OCI-LY1 (cell line): ENCODE data around the gene CYP4F11.
"Not testable (repeated sequence)": the region's sequence is repeated elsewhere in the genome, so short reads cannot be mapped to it uniquely, and the experiment has no call there.

Experiments used
- H2AFZ ChIP-seq: fragments of 200-600 bp; sonication (generic), shearing (Covaris generic); 2 replicates; pipeline ENCODE4 v1.6.0; 2014; ENCODE audit warnings: antibody characterized with exemption, mild to moderate bottlenecking, low read length
- H3F3A ChIP-seq: fragments of 200-600 bp; sonication (generic), shearing (Covaris generic); 2 replicates; pipeline ENCODE4 v1.6.0; 2014; ENCODE audit warnings: mild to moderate bottlenecking, antibody characterized with exemption, low read length, moderate library complexity; ENCODE audit not compliant: insufficient read depth
- H3K27ac ChIP-seq: fragments of 200-600 bp; sonication (generic); 2 replicates; pipeline ENCODE4 v1.5.1; 2014; ENCODE audit warnings: low read length, mixed run types, mild to moderate bottlenecking, low read depth; ENCODE audit not compliant: poor library complexity, severe bottlenecking
- H3K27me3 ChIP-seq: fragments of 200-600 bp; sonication (generic); 2 replicates; pipeline ENCODE4 v1.6.0; 2014; ENCODE audit warnings: antibody characterized with exemption, mild to moderate bottlenecking, low read length, moderate library complexity; ENCODE audit not compliant: insufficient read depth
- H3K36me3 ChIP-seq: fragments of 200-600 bp; sonication (generic); 2 replicates; pipeline ENCODE4 v1.6.1; 2014; ENCODE audit warnings: mild to moderate bottlenecking, antibody characterized with exemption, low read length, moderate library complexity, mixed read lengths; ENCODE audit not compliant: insufficient read depth
- H3K4me1 ChIP-seq: fragments of 200-600 bp; sonication (generic); 2 replicates; pipeline ENCODE4 v1.5.1; 2014; ENCODE audit warnings: mild to moderate bottlenecking, low read length, moderate library complexity; ENCODE audit not compliant: insufficient read depth, severe bottlenecking
- H3K4me2 ChIP-seq: fragments of 200-600 bp; sonication (generic), shearing (Covaris generic); 2 replicates; pipeline ENCODE4 v1.6.1; 2014; ENCODE audit warnings: low read length
- H3K4me3 ChIP-seq: fragments of 200-600 bp; sonication (generic); 2 replicates; pipeline ENCODE4 v1.5.1; 2014; ENCODE audit warnings: low read length, low read depth, mild to moderate bottlenecking, mixed read lengths; ENCODE audit not compliant: poor library complexity, severe bottlenecking
- H3K79me2 ChIP-seq: fragments of 200-600 bp; shearing (Covaris generic); 2 replicates; pipeline ENCODE4 v1.6.1; 2016; ENCODE audit warnings: mixed run types, low read length, mixed read lengths; ENCODE audit not compliant: insufficient read depth
- H3K9ac ChIP-seq: fragments of 200-600 bp; sonication (generic), shearing (Covaris generic); 2 replicates; pipeline ENCODE4 v1.6.1; 2014; ENCODE audit warnings: mild to moderate bottlenecking, low read length, mixed read lengths
- H3K9me2 ChIP-seq: fragments of 200-600 bp; sonication (generic), shearing (Covaris generic); 2 replicates; pipeline ENCODE4 v1.6.1; 2014; ENCODE audit warnings: low read depth, mild to moderate bottlenecking, low read length, mixed read lengths
- H3K9me3 ChIP-seq: fragments of 200-600 bp; shearing (Covaris generic); 2 replicates; pipeline ENCODE4 v1.6.1; 2014; ENCODE audit warnings: low read length, mixed read lengths
- H4K20me1 ChIP-seq: fragments of 200-600 bp; sonication (generic), shearing (Covaris generic); 2 replicates; pipeline ENCODE4 v1.6.0; 2016; ENCODE audit warnings: mild to moderate bottlenecking, low read length; ENCODE audit not compliant: insufficient read depth
- CTCF ChIP-seq: fragments of 200-600 bp; sonication (generic), shearing (Covaris generic); IDR thresholded peaks from 2 replicates; pipeline ENCODE4 v1.5.1; 2017; ENCODE audit warnings: mild to moderate bottlenecking, antibody characterized with exemption, low read length, moderate library complexity, mixed read lengths
- EZH2 ChIP-seq: fragments of 200-600 bp; sonication (generic), shearing (Covaris generic); IDR thresholded peaks from 2 replicates; pipeline ENCODE4 v1.8.0; 2017; ENCODE audit warnings: borderline replicate concordance, mixed run types, mild to moderate bottlenecking, antibody characterized with exemption, low read length, moderate library complexity, mixed read lengths

Gene CYP4F11

GRCh38 chr19:15893477-15893876 lies 40.9 kb downstream of the CYP4F11 start:
- Histone ChIP-seq H3K9me3 (no peaks in the 10 kb centered on the region), H3K27me3 (no peaks in the 10 kb centered on the region)

GRCh38 chr19:15892012-15892411 lies 42.3 kb downstream of the CYP4F11 start:
- H3K9me3 ChIP-seq, result no peaks in the 10 kb centered on the region
- no peaks in the 10 kb centered on the region for H3F3A ChIP-seq
- H2AFZ ChIP-seq, result no peak overlapping the region
- no peak overlapping the region for H3K4me3 ChIP-seq
- H3K27me3 ChIP-seq, result no peaks in the 10 kb centered on the region
- no peaks in the 10 kb centered on the region for H3K36me3 ChIP-seq
- H3K27ac ChIP-seq, result no peak overlapping the region
- no peak for TF ChIP-seq EZH2
- TF ChIP-seq CTCF, result no peak
- H4K20me1 ChIP-seq, result no peaks in the 10 kb centered on the region
- H3K4me2 ChIP-seq, result no peak overlapping the region
- no peaks in the 10 kb centered on the region for H3K4me1 ChIP-seq
- no peak overlapping the region for H3K9ac ChIP-seq
- H3K9me2 ChIP-seq, result no peaks in the 10 kb centered on the region
- H3K79me2 ChIP-seq, result no peaks in the 10 kb centered on the region

More at GRCh38 chr19:15893477-15893876, 40.9 kb downstream of the CYP4F11 start:
- H3F3A ChIP-seq, result no peaks in the 10 kb centered on the region
- TF ChIP-seq CTCF (no peak), EZH2 (no peak)
- no peaks in the 10 kb centered on the region for H3K36me3 ChIP-seq
- no peak overlapping the region for H3K4me2 ChIP-seq
- H3K9me2 ChIP-seq, result no peaks in the 10 kb centered on the region
- no peaks in the 10 kb centered on the region for H3K4me1 ChIP-seq
- H2AFZ ChIP-seq, result no peak overlapping the region
- H3K4me3 ChIP-seq, result no peak overlapping the region
- H3K27ac ChIP-seq, result no peak overlapping the region
- H4K20me1 ChIP-seq, result no peaks in the 10 kb centered on the region
- no peak overlapping the region for H3K9ac ChIP-seq
- H3K79me2 ChIP-seq, result no peaks in the 10 kb centered on the region

GRCh38 chr19:15891434-15891833 lies 42.9 kb downstream of the CYP4F11 start:
- Histone ChIP-seq H3F3A (no peaks in the 10 kb centered on the region), H3K9me2 (no peaks in the 10 kb centered on the region), H3K27me3 (no peaks in the 10 kb centered on the region), H3K27ac (no peak overlapping the region), H3K79me2 (no peaks in the 10 kb centered on the region), H3K4me3 (no peak overlapping the region), H3K9me3 (no peaks in the 10 kb centered on the region), H3K36me3 (no peaks in the 10 kb centered on the region), H3K4me2 (no peak overlapping the region), H3K9ac (no peak overlapping the region), H3K4me1 (no peaks in the 10 kb centered on the region), H4K20me1 (no peaks in the 10 kb centered on the region), H2AFZ (no peak overlapping the region)
- TF ChIP-seq EZH2 (no peak), CTCF (no peak)

GRCh38 chr19:15889339-15889738 lies 45.0 kb downstream of the CYP4F11 start:
- not testable (repeated sequence) for H3K27me3 ChIP-seq, H3K9me2 ChIP-seq, H3K4me2 ChIP-seq, H3K9ac ChIP-seq, H2AFZ ChIP-seq, H3F3A ChIP-seq, H3K79me2 ChIP-seq, H4K20me1 ChIP-seq, H3K36me3 ChIP-seq, H3K27ac ChIP-seq, H3K9me3 ChIP-seq, H3K4me1 ChIP-seq, H3K4me3 ChIP-seq
